ENCODE data around the gene CUTC.

CUTC gene

GRCh38 chr10:99761365-99761764, 29.3 kb downstream of the CUTC start:
- no peaks in the 10 kb centered on the region for H3K9me3 ChIP-seq (ENCODE audit: insufficient read depth, low read depth, low read length)
- no peaks in the 10 kb centered on the region for H3K9me2 ChIP-seq (replicated peaks; ENCODE audit: low read depth, low read length)
- H3K9ac ChIP-seq (ENCODE audit: low read depth, low read length, poor library complexity, severe bottlenecking): no peak overlapping the region
- H3K27me3 ChIP-seq (ENCODE audit: insufficient read depth, low read length, poor library complexity, severe bottlenecking): no peaks in the 10 kb centered on the region
- no peaks in the 10 kb centered on the region for H3K79me2 ChIP-seq (ENCODE audit: insufficient read depth, low read length)
- H3K36me3 ChIP-seq (ENCODE audit: insufficient read depth, low read length): peaks cover 14% of the 10 kb centered on the region; the same call in 1 of the 2 replicates
- H3K4me2 ChIP-seq (ENCODE audit: low read depth, low read length, poor library complexity, severe bottlenecking): no peak overlapping the region
- no peak overlapping the region for H2AFZ ChIP-seq (ENCODE audit: low read length)
- no peaks in the 10 kb centered on the region for H3K4me1 ChIP-seq (ENCODE audit: insufficient read depth, low read length, poor library complexity, severe bottlenecking)
- no peak for TF ChIP-seq EZH2phosphoT487 (IDR thresholded peaks at IDR 0.05; ENCODE audit: borderline replicate concordance)
- TF ChIP-seq, protein P1, sequence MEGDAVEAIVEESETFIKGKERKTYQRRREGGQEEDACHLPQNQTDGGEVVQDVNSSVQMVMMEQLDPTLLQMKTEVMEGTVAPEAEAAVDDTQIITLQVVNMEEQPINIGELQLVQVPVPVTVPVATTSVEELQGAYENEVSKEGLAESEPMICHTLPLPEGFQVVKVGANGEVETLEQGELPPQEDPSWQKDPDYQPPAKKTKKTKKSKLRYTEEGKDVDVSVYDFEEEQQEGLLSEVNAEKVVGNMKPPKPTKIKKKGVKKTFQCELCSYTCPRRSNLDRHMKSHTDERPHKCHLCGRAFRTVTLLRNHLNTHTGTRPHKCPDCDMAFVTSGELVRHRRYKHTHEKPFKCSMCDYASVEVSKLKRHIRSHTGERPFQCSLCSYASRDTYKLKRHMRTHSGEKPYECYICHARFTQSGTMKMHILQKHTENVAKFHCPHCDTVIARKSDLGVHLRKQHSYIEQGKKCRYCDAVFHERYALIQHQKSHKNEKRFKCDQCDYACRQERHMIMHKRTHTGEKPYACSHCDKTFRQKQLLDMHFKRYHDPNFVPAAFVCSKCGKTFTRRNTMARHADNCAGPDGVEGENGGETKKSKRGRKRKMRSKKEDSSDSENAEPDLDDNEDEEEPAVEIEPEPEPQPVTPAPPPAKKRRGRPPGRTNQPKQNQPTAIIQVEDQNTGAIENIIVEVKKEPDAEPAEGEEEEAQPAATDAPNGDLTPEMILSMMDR (conservative IDR thresholded peaks at IDR 0.05; ENCODE audit: low read length): no peak
- H3K4me3 ChIP-seq (ENCODE audit: low read length, poor library complexity, severe bottlenecking): no peak overlapping the region
- H3F3A ChIP-seq (ENCODE audit: low read depth): no peaks in the 10 kb centered on the region
- H4K20me1 ChIP-seq (ENCODE audit: insufficient read depth, low read length, poor library complexity, severe bottlenecking): no peaks in the 10 kb centered on the region

DNA sequence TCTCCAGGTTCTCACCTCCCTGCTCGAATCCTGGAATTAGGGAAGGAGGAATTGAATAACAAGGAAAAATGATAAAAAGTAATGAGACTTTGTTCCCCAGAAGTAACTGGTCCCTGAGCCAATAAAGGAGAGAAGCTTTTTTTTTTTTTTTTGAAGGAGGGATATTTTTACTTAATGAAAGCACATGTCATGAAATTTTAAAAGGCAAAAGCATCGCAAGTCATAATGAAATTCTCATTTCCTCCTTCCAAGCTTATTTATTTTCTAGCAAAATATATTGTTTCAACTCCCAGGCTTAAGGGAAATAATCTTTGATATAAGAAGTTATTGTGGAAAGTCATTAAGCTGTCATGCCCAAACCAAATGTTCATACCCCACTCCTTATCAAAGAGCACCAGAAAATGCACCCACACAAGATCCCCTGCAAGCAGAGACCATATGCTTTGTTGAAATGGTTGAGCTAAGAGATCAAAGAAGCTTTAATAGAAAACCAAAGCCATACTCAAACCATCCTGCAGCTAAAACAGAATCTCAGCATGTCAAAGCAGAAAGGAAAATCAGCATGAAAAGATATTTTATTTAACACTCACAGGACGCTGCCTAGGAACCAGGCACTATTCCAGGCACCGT, 33.8 kb downstream of the CUTC start:
- H3K9me2 ChIP-seq (replicated peaks; ENCODE audit: low read depth, low read length): no peaks in the 10 kb centered on the region
- no peak overlapping the region for H3K9ac ChIP-seq (ENCODE audit: low read depth, low read length, poor library complexity, severe bottlenecking)
- no peaks in the 10 kb centered on the region for H3F3A ChIP-seq (ENCODE audit: low read depth)
- no peak overlapping the region for H3K4me2 ChIP-seq (ENCODE audit: low read depth, low read length, poor library complexity, severe bottlenecking)
- no peaks in the 10 kb centered on the region for H3K79me2 ChIP-seq (ENCODE audit: insufficient read depth, low read length)
- no peak overlapping the region for H2AFZ ChIP-seq (ENCODE audit: low read length)
- no peaks in the 10 kb centered on the region for H3K27me3 ChIP-seq (ENCODE audit: insufficient read depth, low read length, poor library complexity, severe bottlenecking)
- H3K4me3 ChIP-seq (ENCODE audit: low read length, poor library complexity, severe bottlenecking): no peak overlapping the region
- no peaks in the 10 kb centered on the region for H3K36me3 ChIP-seq (ENCODE audit: insufficient read depth, low read length)
- no peak for TF ChIP-seq EZH2phosphoT487 (IDR thresholded peaks at IDR 0.05; ENCODE audit: borderline replicate concordance)
- TF ChIP-seq, protein P1 (conservative IDR thresholded peaks at IDR 0.05; ENCODE audit: low read length): no peak
- no peaks in the 10 kb centered on the region for H3K9me3 ChIP-seq (ENCODE audit: insufficient read depth, low read depth, low read length)
- H4K20me1 ChIP-seq (ENCODE audit: insufficient read depth, low read length, poor library complexity, severe bottlenecking): no peaks in the 10 kb centered on the region
- H3K4me1 ChIP-seq (ENCODE audit: insufficient read depth, low read length, poor library complexity, severe bottlenecking): no peaks in the 10 kb centered on the region

DNA sequence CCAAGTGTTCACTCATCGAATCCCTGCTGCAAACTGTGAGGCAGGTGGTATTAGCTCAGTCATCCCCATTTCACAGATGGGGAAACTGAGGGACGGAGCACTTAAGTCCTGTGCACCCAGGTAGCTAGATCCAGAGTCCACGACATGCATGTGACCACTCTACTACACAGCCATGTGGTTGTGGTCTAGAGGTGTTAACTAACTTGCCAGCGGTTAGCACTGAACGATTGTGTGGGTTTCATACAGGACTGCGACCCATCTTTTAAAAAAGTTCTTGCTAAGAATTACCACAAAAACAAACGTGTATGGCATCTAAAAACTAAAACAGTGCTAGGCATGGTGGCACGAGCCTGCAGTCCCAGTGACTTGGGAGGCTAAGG, 34.3 kb downstream of the CUTC start:
- Histone ChIP-seq H3K4me2 (ENCODE audit: low read depth, low read length, poor library complexity, severe bottlenecking) (no peak overlapping the region), H3K4me1 (ENCODE audit: insufficient read depth, low read length, poor library complexity, severe bottlenecking) (no peaks in the 10 kb centered on the region), H4K20me1 (ENCODE audit: insufficient read depth, low read length, poor library complexity, severe bottlenecking) (no peaks in the 10 kb centered on the region), H3F3A (ENCODE audit: low read depth) (no peaks in the 10 kb centered on the region), H3K9me3 (ENCODE audit: insufficient read depth, low read depth, low read length) (no peaks in the 10 kb centered on the region), H3K4me3 (ENCODE audit: low read length, poor library complexity, severe bottlenecking) (no peak overlapping the region), H2AFZ (ENCODE audit: low read length) (no peak overlapping the region), H3K9ac (ENCODE audit: low read depth, low read length, poor library complexity, severe bottlenecking) (no peak overlapping the region), H3K79me2 (ENCODE audit: insufficient read depth, low read length) (no peaks in the 10 kb centered on the region), H3K36me3 (ENCODE audit: insufficient read depth, low read length) (no peaks in the 10 kb centered on the region), H3K27me3 (ENCODE audit: insufficient read depth, low read length, poor library complexity, severe bottlenecking) (no peaks in the 10 kb centered on the region), H3K9me2 (replicated peaks; ENCODE audit: low read depth, low read length) (no peaks in the 10 kb centered on the region)
- TF ChIP-seq EZH2phosphoT487 (IDR thresholded peaks at IDR 0.05; ENCODE audit: borderline replicate concordance): no peak
- TF ChIP-seq, protein P1 (conservative IDR thresholded peaks at IDR 0.05; ENCODE audit: low read length): no peak

Measured in Loucy (cell line).